AG09319 (cell line): ENCODE results near the gene MPPED2.

Source experiments
- DNase-seq: peaks from one replicate; pipeline ENCODE4 v3.0.0-alpha.2; 2010; ENCODE audit warnings: low read depth; ENCODE audit errors: extremely low read depth
- TF ChIP-seq, protein P1 (sequence below): IDR thresholded peaks from 2 replicates; pipeline ENCODE4 v1.5.1; 2011; ENCODE audit warnings: low read depth, mild to moderate bottlenecking, inconsistent platforms, low read length, moderate library complexity

MPPED2 gene

DNA sequence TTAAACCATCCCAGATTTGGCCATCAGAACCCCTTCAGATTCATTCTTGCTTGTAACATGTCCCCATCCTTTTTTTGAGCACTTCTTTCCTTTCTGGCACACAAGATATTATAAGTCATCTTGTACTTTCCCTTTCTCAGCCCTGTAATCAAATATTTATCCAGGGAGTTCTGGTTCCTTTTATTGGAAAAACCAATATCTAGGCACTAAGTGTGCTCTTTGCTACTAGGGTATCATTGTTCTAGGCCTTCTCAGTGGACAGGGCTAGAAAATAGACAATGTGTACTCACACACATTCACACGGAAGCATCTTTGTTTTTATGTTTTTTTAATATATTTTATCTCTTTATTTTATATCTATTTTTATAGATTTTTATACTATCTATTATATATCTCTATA is 216.0 kb downstream of the MPPED2 start:
- TF ChIP-seq, protein P1, sequence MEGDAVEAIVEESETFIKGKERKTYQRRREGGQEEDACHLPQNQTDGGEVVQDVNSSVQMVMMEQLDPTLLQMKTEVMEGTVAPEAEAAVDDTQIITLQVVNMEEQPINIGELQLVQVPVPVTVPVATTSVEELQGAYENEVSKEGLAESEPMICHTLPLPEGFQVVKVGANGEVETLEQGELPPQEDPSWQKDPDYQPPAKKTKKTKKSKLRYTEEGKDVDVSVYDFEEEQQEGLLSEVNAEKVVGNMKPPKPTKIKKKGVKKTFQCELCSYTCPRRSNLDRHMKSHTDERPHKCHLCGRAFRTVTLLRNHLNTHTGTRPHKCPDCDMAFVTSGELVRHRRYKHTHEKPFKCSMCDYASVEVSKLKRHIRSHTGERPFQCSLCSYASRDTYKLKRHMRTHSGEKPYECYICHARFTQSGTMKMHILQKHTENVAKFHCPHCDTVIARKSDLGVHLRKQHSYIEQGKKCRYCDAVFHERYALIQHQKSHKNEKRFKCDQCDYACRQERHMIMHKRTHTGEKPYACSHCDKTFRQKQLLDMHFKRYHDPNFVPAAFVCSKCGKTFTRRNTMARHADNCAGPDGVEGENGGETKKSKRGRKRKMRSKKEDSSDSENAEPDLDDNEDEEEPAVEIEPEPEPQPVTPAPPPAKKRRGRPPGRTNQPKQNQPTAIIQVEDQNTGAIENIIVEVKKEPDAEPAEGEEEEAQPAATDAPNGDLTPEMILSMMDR, result no peak
- DNase-seq, result no peak

DNA sequence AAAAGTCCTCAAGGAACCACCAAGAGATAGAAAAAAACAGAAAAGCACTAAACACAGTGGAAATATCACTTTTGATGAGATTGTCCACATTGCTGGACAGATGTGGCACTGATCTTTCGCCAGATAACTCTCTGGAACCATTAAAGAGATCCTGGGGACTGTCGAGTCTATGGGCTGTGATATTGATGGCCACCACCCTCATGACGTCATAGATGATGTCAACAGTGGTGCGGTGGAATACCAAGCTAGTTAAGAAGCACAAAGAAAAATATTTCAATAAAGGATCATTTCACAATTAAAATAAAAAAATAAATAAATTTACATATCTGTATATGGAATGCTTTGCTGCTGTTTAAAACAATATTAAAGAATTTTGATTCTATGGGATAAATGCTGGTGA is 217.8 kb downstream of the MPPED2 start:
- DNase-seq, result no peak
- TF ChIP-seq, protein P1, result no peak

- TF ChIP-seq, protein P1, result no peak
- no peak for DNase-seq
Measured at GRCh38 chr11:30365793-30366517, 220.2 kb downstream of the MPPED2 start.

DNA sequence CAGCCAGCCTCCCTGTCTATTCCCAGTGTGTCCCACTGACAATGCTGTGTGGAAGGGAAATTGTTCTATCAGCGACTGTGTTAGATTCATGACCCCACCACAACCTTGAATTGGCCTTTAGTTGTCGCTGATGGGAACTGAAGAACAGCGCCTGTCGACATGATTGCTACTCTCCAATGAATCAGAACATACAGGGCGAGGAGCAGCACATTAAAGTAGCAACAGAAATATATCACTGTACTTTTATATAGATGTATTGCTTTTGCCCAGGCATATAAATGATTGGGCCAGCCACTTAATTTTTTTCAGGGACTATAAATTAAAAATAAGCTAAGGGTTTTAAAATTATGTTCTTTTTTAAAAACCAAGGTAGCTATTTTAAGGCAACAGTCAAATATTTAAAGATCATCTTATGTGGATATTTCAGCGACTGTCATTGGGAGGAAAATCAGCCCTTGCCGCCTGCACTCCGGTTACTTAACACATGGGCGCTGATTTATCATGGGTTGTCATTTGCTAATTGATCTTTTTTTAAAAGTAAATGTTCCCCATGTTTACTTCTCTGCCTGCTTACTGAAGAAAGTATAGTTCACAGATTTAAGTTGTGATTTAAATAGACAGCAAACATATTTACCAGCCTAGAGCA is 221.2 kb downstream of the MPPED2 start:
- TF ChIP-seq, protein P1, result no peak
- DNase-seq, result no peak

DNA sequence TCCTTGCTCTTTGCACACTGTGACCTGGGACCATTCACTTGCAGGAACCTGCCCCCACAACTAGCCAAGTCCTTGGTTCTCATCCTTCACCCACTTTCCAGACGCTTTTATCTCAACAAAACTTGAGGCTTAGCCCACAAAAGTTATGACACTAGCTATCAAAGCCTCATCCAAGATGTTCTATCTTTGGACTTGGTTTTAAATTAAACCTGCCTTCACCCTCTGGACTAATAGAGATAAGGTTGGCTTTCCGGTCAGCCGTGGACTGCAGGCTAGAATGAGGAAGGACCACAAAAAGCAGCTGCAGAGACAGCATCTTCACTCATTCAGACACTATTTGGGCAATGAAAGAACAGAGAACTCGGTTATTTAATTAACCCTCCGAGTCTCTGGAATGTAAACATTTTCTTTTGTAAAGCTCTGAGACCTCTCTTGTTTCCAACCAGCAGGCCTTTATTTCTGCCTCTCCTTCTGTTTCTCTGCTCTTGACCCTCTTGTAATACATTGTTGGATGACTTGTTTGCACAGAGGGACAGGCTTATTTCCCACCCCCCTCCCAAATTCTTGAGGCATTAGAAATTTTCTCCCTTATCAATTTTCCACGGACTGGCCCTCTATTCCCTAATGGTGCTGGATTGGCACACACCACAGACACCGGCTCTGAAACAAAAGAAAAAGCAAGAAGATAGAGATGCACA is 221.9 kb downstream of the MPPED2 start:
- no peak for DNase-seq
- TF ChIP-seq, protein P1, result no peak

DNA sequence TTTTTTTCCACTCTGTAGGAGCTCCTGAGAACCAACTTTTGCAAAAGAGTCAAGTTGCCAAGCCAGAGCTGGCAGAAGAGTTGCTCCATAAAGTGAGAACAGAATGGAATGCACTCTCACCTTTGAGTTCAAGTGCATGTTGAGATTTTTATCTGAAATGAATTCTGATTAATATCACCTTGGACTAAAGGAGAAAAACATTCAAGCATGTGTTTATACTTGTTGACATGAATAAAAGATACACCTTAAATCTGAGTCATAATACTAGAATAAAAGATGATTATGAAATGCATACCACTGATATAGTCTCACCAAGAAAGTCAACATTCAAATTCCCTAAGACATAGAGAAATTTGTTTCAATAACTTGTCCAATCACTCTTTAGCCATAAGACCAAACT is 225.4 kb downstream of the MPPED2 start:
- TF ChIP-seq, protein P1, result no peak

More for the DNA sequence above, 225.4 kb downstream of the MPPED2 start:
- no peak for DNase-seq
